ENCODE measurements around the gene CCDC88B. TPM values are rescaled to one million over a fixed set of nuclear protein-coding genes. Genes with fewer than 3 reads are reported as not detected.
A peak's percentile ranks its signal among the peaks of the same experiment; 100 is the strongest.

CCDC88B gene
- polyA plus RNA-seq, 1 donor from 2014 or later = 1.3 TPM

GRCh38 chr11:64317961-64318765 is 21.8 kb upstream of the CCDC88B start, which contains the start of gene PRDX5:
PRDX5 (plus strand) TSS chr11:64318121; CDS start chr11:64318216, 95 bp downstream.
- no peaks in the 10 kb centered on the region for H3F3A ChIP-seq (ENCODE audit: insufficient read depth, low read length, poor library complexity, severe bottlenecking)
- no peaks in the 10 kb centered on the region for H3K36me3 ChIP-seq (ENCODE audit: insufficient read depth, low read length)
- H3K4me3 ChIP-seq (ENCODE audit: low read length) = peak within 1 kb of the TSS; percentile 99
- H3K9me2 ChIP-seq (ENCODE audit: insufficient read depth, low read length) = no peaks in the 10 kb centered on the region
- H3K79me2 ChIP-seq (replicated peaks; ENCODE audit: insufficient read depth, low read length) = peaks cover 13% of the 10 kb centered on the region
- H2AFZ ChIP-seq (ENCODE audit: low read depth, low read length) = peak within 1 kb of the TSS; percentile 65
- peak within 1 kb of the TSS; percentile 99 for H3K9ac ChIP-seq (ENCODE audit: low read length)
- TF ChIP-seq EP300 (conservative IDR thresholded peaks at IDR 0.05; ENCODE audit: poor library complexity, severe bottlenecking) = no peak
- peak; percentile 82 for TF ChIP-seq RAD21 (conservative IDR thresholded peaks at IDR 0.05)
- peak; percentile 75 for TF ChIP-seq SMC3 (conservative IDR thresholded peaks at IDR 0.05; ENCODE audit: poor library complexity)
- TF ChIP-seq POLR2AphosphoS5 (IDR thresholded peaks at IDR 0.05) = peak; percentile 95
- TF ChIP-seq TAF1 (IDR thresholded peaks at IDR 0.05; ENCODE audit: low read depth) = peak; percentile 50
- peak; percentile 39 for TF ChIP-seq MXI1 (conservative IDR thresholded peaks at IDR 0.05; ENCODE audit: poor library complexity, severe bottlenecking)
- TF ChIP-seq CTCF (IDR thresholded peaks at IDR 0.05; ENCODE audit: poor library complexity, severe bottlenecking) = peak; percentile 82
- TF ChIP-seq EZH2 (IDR thresholded peaks at IDR 0.05; ENCODE audit: borderline replicate concordance, insufficient read depth, low read length, poor library complexity, severe bottlenecking) = no peak
- TF ChIP-seq REST (IDR thresholded peaks at IDR 0.05; ENCODE audit: borderline replicate concordance) = peak; percentile 47
- no peaks in the 10 kb centered on the region for H4K20me1 ChIP-seq (ENCODE audit: insufficient read depth)
- H3K9me3 ChIP-seq (ENCODE audit: low read length) = no peaks in the 10 kb centered on the region
- peak within 1 kb of the TSS; percentile 98 for H3K27ac ChIP-seq (ENCODE audit: low read length)
- no peaks in the 10 kb centered on the region for H3K27me3 ChIP-seq (ENCODE audit: insufficient read depth, low read depth, low read length)
- H3K4me2 ChIP-seq (ENCODE audit: low read length) = peak within 1 kb of the TSS; percentile 79

GRCh38 chr11:64318766-64319761 is 20.9 kb upstream of the CCDC88B start:
- H3K27ac ChIP-seq (ENCODE audit: low read length) = peak overlapping the region; percentile 98
- H3K4me2 ChIP-seq (ENCODE audit: low read length) = peak overlapping the region; percentile 78
- H3F3A ChIP-seq (ENCODE audit: insufficient read depth, low read length, poor library complexity, severe bottlenecking) = no peaks in the 10 kb centered on the region
- no peak overlapping the region for H2AFZ ChIP-seq (ENCODE audit: low read depth, low read length)
- no peaks in the 10 kb centered on the region for H3K27me3 ChIP-seq (ENCODE audit: insufficient read depth, low read depth, low read length)
- H3K9me2 ChIP-seq (ENCODE audit: insufficient read depth, low read length) = no peaks in the 10 kb centered on the region
- H3K9ac ChIP-seq (ENCODE audit: low read length) = peak overlapping the region; percentile 99
- H3K36me3 ChIP-seq (ENCODE audit: insufficient read depth, low read length) = no peaks in the 10 kb centered on the region
- TF ChIP-seq EZH2 (IDR thresholded peaks at IDR 0.05; ENCODE audit: borderline replicate concordance, insufficient read depth, low read length, poor library complexity, severe bottlenecking) (no peak), TAF1 (IDR thresholded peaks at IDR 0.05; ENCODE audit: low read depth) (no peak), REST (IDR thresholded peaks at IDR 0.05; ENCODE audit: borderline replicate concordance) (no peak), SMC3 (conservative IDR thresholded peaks at IDR 0.05; ENCODE audit: poor library complexity) (no peak), MXI1 (conservative IDR thresholded peaks at IDR 0.05; ENCODE audit: poor library complexity, severe bottlenecking) (no peak), CTCF (IDR thresholded peaks at IDR 0.05; ENCODE audit: poor library complexity, severe bottlenecking) (no peak), POLR2AphosphoS5 (IDR thresholded peaks at IDR 0.05) (no peak), EP300 (conservative IDR thresholded peaks at IDR 0.05; ENCODE audit: poor library complexity, severe bottlenecking) (no peak), RAD21 (conservative IDR thresholded peaks at IDR 0.05) (no peak)
- no peaks in the 10 kb centered on the region for H3K9me3 ChIP-seq (ENCODE audit: low read length)
- H3K79me2 ChIP-seq (replicated peaks; ENCODE audit: insufficient read depth, low read length) = peaks cover 13% of the 10 kb centered on the region
- H4K20me1 ChIP-seq (ENCODE audit: insufficient read depth) = no peaks in the 10 kb centered on the region
- peak overlapping the region; percentile 99 for H3K4me3 ChIP-seq (ENCODE audit: low read length)

Data from neural cell (in vitro differentiated cells).